Measurements from ENCODE around the gene MTUS2.

Gene MTUS2

GRCh38 chr13:29454931-29455481, 634.9 kb downstream of the MTUS2 start:
- ChIA-PET CTCF (interaction anchor here (0.7 to 1.4 kb wide), 4 partner anchors 13 to 43 kb away, joined by 3 to 5 read pairs (median 4); no protein-coding TSS in a partner anchor), POLR2A (no interaction called here)
- Histone ChIP-seq H3K27ac (ENCODE audit: insufficient read depth in 1 of 2, low read depth in 1 of 2, low read length in 2 of 2, poor library complexity in 1 of 2, severe bottlenecking in 2 of 2) (peak overlapping the region in 1 of 2 experiments; percentile 65), H3K4me3 (ENCODE audit: control insufficient read depth in 1 of 7, extremely low read depth in 1 of 7, insufficient read depth in 4 of 7, low read depth in 2 of 7, low read length in 6 of 7) (no peak overlapping the region), H3K36me3 (ENCODE audit: control insufficient read depth in 4 of 4, insufficient read depth in 4 of 4, low read length in 3 of 4) (no peaks in the 10 kb centered on the region), H3K4me1 (ENCODE audit: control extremely low read depth in 1 of 4, control insufficient read depth in 4 of 4, insufficient read depth in 4 of 4, low read length in 3 of 4) (peaks cover 0 to 7% (median 3%) of the 10 kb centered on the region in 4 experiments), H3K9me3 (ENCODE audit: control extremely low read depth in 1 of 5, control insufficient read depth in 4 of 5, insufficient read depth in 2 of 5, low read depth in 1 of 5, low read length in 4 of 5) (peaks cover 0 to 1% (median 0%) of the 10 kb centered on the region in 5 experiments), H3K27me3 (replicated peaks in 2 of 5; ENCODE audit: control insufficient read depth in 4 of 5, insufficient read depth in 5 of 5, low read length in 4 of 5) (no peaks in the 10 kb centered on the region)
- 92% methylated on average over 4 of the region's 6 CpGs for WGBS (ENCODE audit: insufficient coverage)
- peak in 2 of 3 donors; percentile 14 to 27 for DNase-seq

- ChIA-PET POLR2A (no interaction called here), CTCF (no interaction called here)
- Histone ChIP-seq H3K27ac (ENCODE audit: insufficient read depth in 1 of 2, low read depth in 1 of 2, low read length in 2 of 2, poor library complexity in 1 of 2, severe bottlenecking in 2 of 2) (peak overlapping the region in 1 of 2 experiments; percentile 65), H3K27me3 (replicated peaks in 2 of 5; ENCODE audit: control insufficient read depth in 4 of 5, insufficient read depth in 5 of 5, low read length in 4 of 5) (no peaks in the 10 kb centered on the region), H3K9me3 (ENCODE audit: control extremely low read depth in 1 of 5, control insufficient read depth in 4 of 5, insufficient read depth in 2 of 5, low read depth in 1 of 5, low read length in 4 of 5) (peaks cover 0 to 1% (median 0%) of the 10 kb centered on the region in 5 experiments), H3K4me3 (ENCODE audit: control insufficient read depth in 1 of 7, extremely low read depth in 1 of 7, insufficient read depth in 4 of 7, low read depth in 2 of 7, low read length in 6 of 7) (no peak overlapping the region), H3K36me3 (ENCODE audit: control insufficient read depth in 4 of 4, insufficient read depth in 4 of 4, low read length in 3 of 4) (no peaks in the 10 kb centered on the region), H3K4me1 (ENCODE audit: control extremely low read depth in 1 of 4, control insufficient read depth in 4 of 4, insufficient read depth in 4 of 4, low read length in 3 of 4) (peaks cover 0 to 7% (median 3%) of the 10 kb centered on the region in 4 experiments)
- WGBS (ENCODE audit: insufficient coverage) = 14% methylated on average over 1 of the region's 1 CpG
- peak; percentile 42 to 90 (median 77) for DNase-seq
Observed at GRCh38 chr13:29456419-29456818, 636.3 kb downstream of the MTUS2 start.

- H3K4me3 ChIP-seq (ENCODE audit: control insufficient read depth in 1 of 7, extremely low read depth in 1 of 7, insufficient read depth in 4 of 7, low read depth in 2 of 7, low read length in 6 of 7) = no peak overlapping the region
- H3K36me3 ChIP-seq (ENCODE audit: control insufficient read depth in 4 of 4, insufficient read depth in 4 of 4, low read length in 3 of 4) = no peaks in the 10 kb centered on the region
- ChIA-PET CTCF (no interaction called here), POLR2A (no interaction called here)
- DNase-seq = peak in 2 of 3 donors; percentile 18 to 48
- peaks cover 0 to 1% (median 0%) of the 10 kb centered on the region in 5 experiments for H3K9me3 ChIP-seq (ENCODE audit: control extremely low read depth in 1 of 5, control insufficient read depth in 4 of 5, insufficient read depth in 2 of 5, low read depth in 1 of 5, low read length in 4 of 5)
- H3K27me3 ChIP-seq (replicated peaks in 2 of 5; ENCODE audit: control insufficient read depth in 4 of 5, insufficient read depth in 5 of 5, low read length in 4 of 5) = no peaks in the 10 kb centered on the region
- peak overlapping the region in 1 of 2 experiments; percentile 11 for H3K27ac ChIP-seq (ENCODE audit: insufficient read depth in 1 of 2, low read depth in 1 of 2, low read length in 2 of 2, poor library complexity in 1 of 2, severe bottlenecking in 2 of 2)
- peaks cover 0 to 7% (median 3%) of the 10 kb centered on the region in 4 experiments for H3K4me1 ChIP-seq (ENCODE audit: control extremely low read depth in 1 of 4, control insufficient read depth in 4 of 4, insufficient read depth in 4 of 4, low read length in 3 of 4)
Observed at GRCh38 chr13:29457299-29457698, 637.2 kb downstream of the MTUS2 start.

- WGBS (ENCODE audit: insufficient coverage) = no CpG with 5 or more reads among the region's 1 CpG
- H3K9me3 ChIP-seq (ENCODE audit: control extremely low read depth in 1 of 5, control insufficient read depth in 4 of 5, insufficient read depth in 2 of 5, low read depth in 1 of 5, low read length in 4 of 5) = peaks cover 0 to 1% (median 0%) of the 10 kb centered on the region in 5 experiments
- H3K36me3 ChIP-seq (ENCODE audit: control insufficient read depth in 4 of 4, insufficient read depth in 4 of 4, low read length in 3 of 4) = no peaks in the 10 kb centered on the region
- H3K27me3 ChIP-seq (replicated peaks in 2 of 5; ENCODE audit: control insufficient read depth in 4 of 5, insufficient read depth in 5 of 5, low read length in 4 of 5) = no peaks in the 10 kb centered on the region
- no peak overlapping the region for H3K27ac ChIP-seq (ENCODE audit: insufficient read depth in 1 of 2, low read depth in 1 of 2, low read length in 2 of 2, poor library complexity in 1 of 2, severe bottlenecking in 2 of 2)
- DNase-seq = no peak
- CTCF ChIA-PET = interaction anchor here (1.0 kb wide), 1 partner anchor 34 kb away, joined by 3 read pairs; no protein-coding TSS in a partner anchor
- H3K4me3 ChIP-seq (ENCODE audit: control insufficient read depth in 1 of 7, extremely low read depth in 1 of 7, insufficient read depth in 4 of 7, low read depth in 2 of 7, low read length in 6 of 7) = no peak overlapping the region
- peaks cover 0 to 7% (median 3%) of the 10 kb centered on the region in 4 experiments for H3K4me1 ChIP-seq (ENCODE audit: control extremely low read depth in 1 of 4, control insufficient read depth in 4 of 4, insufficient read depth in 4 of 4, low read length in 3 of 4)
- POLR2A ChIA-PET = no interaction called here
Observed at GRCh38 chr13:29458419-29458818, 638.3 kb downstream of the MTUS2 start.

GRCh38 chr13:29459813-29460355, 639.7 kb downstream of the MTUS2 start:
- ChIA-PET POLR2A (no interaction called here), CTCF (interaction anchor here (1.2 kb wide), 1 partner anchor 11 kb away, joined by 3 read pairs; no protein-coding TSS in a partner anchor)
- Histone ChIP-seq H3K27me3 (replicated peaks in 2 of 5; ENCODE audit: control insufficient read depth in 4 of 5, insufficient read depth in 5 of 5, low read length in 4 of 5) (no peaks in the 10 kb centered on the region), H3K9me3 (ENCODE audit: control extremely low read depth in 1 of 5, control insufficient read depth in 4 of 5, insufficient read depth in 2 of 5, low read depth in 1 of 5, low read length in 4 of 5) (peaks cover 0 to 1% (median 0%) of the 10 kb centered on the region in 5 experiments), H3K27ac (ENCODE audit: insufficient read depth in 1 of 2, low read depth in 1 of 2, low read length in 2 of 2, poor library complexity in 1 of 2, severe bottlenecking in 2 of 2) (no peak overlapping the region), H3K36me3 (ENCODE audit: control insufficient read depth in 4 of 4, insufficient read depth in 4 of 4, low read length in 3 of 4) (no peaks in the 10 kb centered on the region), H3K4me1 (ENCODE audit: control extremely low read depth in 1 of 4, control insufficient read depth in 4 of 4, insufficient read depth in 4 of 4, low read length in 3 of 4) (peaks cover 0 to 7% (median 3%) of the 10 kb centered on the region in 4 experiments), H3K4me3 (ENCODE audit: control insufficient read depth in 1 of 7, extremely low read depth in 1 of 7, insufficient read depth in 4 of 7, low read depth in 2 of 7, low read length in 6 of 7) (no peak overlapping the region)
- DNase-seq = no peak
- 100% methylated on average over 2 of the region's 2 CpGs for WGBS (ENCODE audit: insufficient coverage)

GRCh38 chr13:29464105-29464679, 644.1 kb downstream of the MTUS2 start:
- peaks cover 0 to 14% (median 5%) of the 10 kb centered on the region in 4 experiments for H3K4me1 ChIP-seq (ENCODE audit: control extremely low read depth in 1 of 4, control insufficient read depth in 4 of 4, insufficient read depth in 4 of 4, low read length in 3 of 4)
- no peak overlapping the region for H3K27ac ChIP-seq (ENCODE audit: insufficient read depth in 1 of 2, low read depth in 1 of 2, low read length in 2 of 2, poor library complexity in 1 of 2, severe bottlenecking in 2 of 2)
- no peak overlapping the region for H3K4me3 ChIP-seq (ENCODE audit: control insufficient read depth in 1 of 7, extremely low read depth in 1 of 7, insufficient read depth in 4 of 7, low read depth in 2 of 7, low read length in 6 of 7)
- H3K9me3 ChIP-seq (ENCODE audit: control extremely low read depth in 1 of 5, control insufficient read depth in 4 of 5, insufficient read depth in 2 of 5, low read depth in 1 of 5, low read length in 4 of 5) = no peaks in the 10 kb centered on the region
- WGBS (ENCODE audit: insufficient coverage) = 90% methylated on average over 4 of the region's 4 CpGs
- POLR2A ChIA-PET = no interaction called here
- H3K36me3 ChIP-seq (ENCODE audit: control insufficient read depth in 4 of 4, insufficient read depth in 4 of 4, low read length in 3 of 4) = no peaks in the 10 kb centered on the region
- DNase-seq = peak in 2 of 3 donors; percentile 4 to 17
- no peaks in the 10 kb centered on the region for H3K27me3 ChIP-seq (replicated peaks in 2 of 5; ENCODE audit: control insufficient read depth in 4 of 5, insufficient read depth in 5 of 5, low read length in 4 of 5)
- CTCF ChIA-PET = no interaction called here

GRCh38 chr13:29465741-29466293, 645.7 kb downstream of the MTUS2 start:
- ChIA-PET POLR2A (no interaction called here), CTCF (interaction anchor here (0.6 kb wide), 1 partner anchor 16 kb away, joined by 3 read pairs; no protein-coding TSS in a partner anchor)
- Histone ChIP-seq H3K9me3 (ENCODE audit: control extremely low read depth in 1 of 5, control insufficient read depth in 4 of 5, insufficient read depth in 2 of 5, low read depth in 1 of 5, low read length in 4 of 5) (no peaks in the 10 kb centered on the region), H3K4me3 (ENCODE audit: control insufficient read depth in 1 of 7, extremely low read depth in 1 of 7, insufficient read depth in 4 of 7, low read depth in 2 of 7, low read length in 6 of 7) (no peak overlapping the region), H3K27me3 (replicated peaks in 2 of 5; ENCODE audit: control insufficient read depth in 4 of 5, insufficient read depth in 5 of 5, low read length in 4 of 5) (no peaks in the 10 kb centered on the region), H3K27ac (ENCODE audit: insufficient read depth in 1 of 2, low read depth in 1 of 2, low read length in 2 of 2, poor library complexity in 1 of 2, severe bottlenecking in 2 of 2) (no peak overlapping the region), H3K4me1 (ENCODE audit: control extremely low read depth in 1 of 4, control insufficient read depth in 4 of 4, insufficient read depth in 4 of 4, low read length in 3 of 4) (peaks cover 0 to 14% (median 5%) of the 10 kb centered on the region in 4 experiments), H3K36me3 (ENCODE audit: control insufficient read depth in 4 of 4, insufficient read depth in 4 of 4, low read length in 3 of 4) (no peaks in the 10 kb centered on the region)
- WGBS (ENCODE audit: insufficient coverage) = 98% methylated on average over 6 of the region's 6 CpGs
- DNase-seq = no peak

Measured in common myeloid progenitor, CD34-positive (primary cell).